H1 (cell line): Measurements from ENCODE around the gene CCDC200. TPM values are rescaled to one million over a fixed set of nuclear protein-coding genes. Genes with fewer than 3 reads are reported as not detected.

ENCODE experiments used
- CTCF ChIA-PET: fragments of 300-600 bp; sonication (Branson Sonifier 250); formaldehyde crosslinking; loops from one replicate; lab custom pipeline; 2021; ENCODE audit not compliant: partially characterized antibody; lab: Charles Lee
- POLR2A ChIA-PET: fragments of 300-600 bp; sonication (Branson Sonifier 250); formaldehyde crosslinking; loops from one replicate; lab custom pipeline; 2021; ENCODE audit warnings: inconsistent platforms; ENCODE audit not compliant: partially characterized antibody; lab: Charles Lee
- DNase-seq, 2 experiments: peaks; one replicate each; pipeline versions ENCODE4 v3.0.0 to v3.0.0-alpha.2; 2010 to 2022; ENCODE audit warnings: low spot score in 2 of 2, low read depth in 1 of 2, mixed read lengths in 1 of 2
- FAIRE-seq: peaks from 2 replicates; lab custom pipeline; 2011; peaks lifted over from hg19 to GRCh38; lab: Jason Lieb, UNC
- H2AFZ ChIP-seq: 2 replicates; pipeline ENCODE4 v1.8.1; 2012; ENCODE audit warnings: low read length, inconsistent platforms
- H2AK5ac ChIP-seq: 2 replicates; pipeline ENCODE4 v1.6.1; 2013; ENCODE audit warnings: low read depth, low read length
- H2BK120ac ChIP-seq: replicated peaks from 2 replicates; pipeline ENCODE3; 2013; ENCODE audit warnings: low read depth, low read length, inconsistent platforms
- H2BK12ac ChIP-seq: 2 replicates; pipeline ENCODE4 v1.6.1; 2013; ENCODE audit warnings: low read depth, low read length
- H2BK15ac ChIP-seq: 2 replicates; pipeline ENCODE4 v1.6.1; 2013; ENCODE audit warnings: low read length
- H2BK20ac ChIP-seq: 2 replicates; pipeline ENCODE4 v1.6.1; 2013; ENCODE audit warnings: low read length
- H2BK5ac ChIP-seq: 2 replicates; pipeline ENCODE4 v1.6.1; 2013; ENCODE audit warnings: low read depth, low read length
- H3K14ac ChIP-seq: 2 replicates; pipeline ENCODE4 v1.6.1; 2013; ENCODE audit warnings: inconsistent platforms; ENCODE audit not compliant: insufficient read length
- H3K18ac ChIP-seq: 2 replicates; pipeline ENCODE4 v1.6.1; 2013; ENCODE audit warnings: low read length; ENCODE audit errors: extremely low read depth
- H3K23ac ChIP-seq: 2 replicates; pipeline ENCODE4 v1.6.1; 2013; ENCODE audit warnings: inconsistent platforms; ENCODE audit not compliant: insufficient read length
- H3K23me2 ChIP-seq: 2 replicates; pipeline ENCODE4 v1.6.1; 2013; ENCODE audit warnings: low read depth, low read length
- H3K27ac ChIP-seq: 2 replicates; pipeline ENCODE4 v1.6.1; 2011; ENCODE audit warnings: low read depth, low read length, inconsistent platforms
- H3K27me3 ChIP-seq, 4 experiments: replicated peaks in 1 of 4; 1 replicate in 1 of 4; 2 replicates in 3 of 4; pipeline versions ENCODE4 v1.6.1 to v1.8.1; 2011 to 2013; ENCODE audit warnings: low read length in 3 of 4, mild to moderate bottlenecking in 3 of 4, inconsistent platforms in 2 of 4, mixed read lengths in 2 of 4, moderate library complexity in 1 of 4; ENCODE audit not compliant: control insufficient read depth in 3 of 4, insufficient read depth in 3 of 4; ENCODE audit errors: extremely low read depth in 1 of 4
- H3K36me3 ChIP-seq, 4 experiments: 2 replicates each; pipeline versions ENCODE4 v1.6.1 to v1.8.1; 2011 to 2013; ENCODE audit warnings: mild to moderate bottlenecking in 4 of 4, low read length in 3 of 4, moderate library complexity in 2 of 4, control low read depth in 1 of 4, inconsistent platforms in 1 of 4; ENCODE audit not compliant: insufficient read depth in 4 of 4, control insufficient read depth in 2 of 4
- H3K4ac ChIP-seq: replicated peaks from 2 replicates; pipeline ENCODE3; 2013; ENCODE audit warnings: low read length, low read depth, mixed read lengths, inconsistent platforms; ENCODE audit not compliant: insufficient read length
- H3K4me1 ChIP-seq, 4 experiments: replicated peaks in 1 of 4; 1 replicate in 1 of 4; 2 replicates in 3 of 4; pipeline versions ENCODE4 v1.6.1 to v1.8.1; 2011 to 2013; ENCODE audit warnings: low read length in 3 of 4, inconsistent platforms in 2 of 4, mixed read lengths in 1 of 4; ENCODE audit not compliant: insufficient read depth in 4 of 4, control insufficient read depth in 3 of 4
- H3K4me2 ChIP-seq, 2 experiments: 2 replicates each; pipeline versions ENCODE4 v1.6.1 to v1.8.1; 2011 to 2013; ENCODE audit warnings: low read depth in 2 of 2, low read length in 2 of 2, control low read depth in 1 of 2, inconsistent platforms in 1 of 2, mild to moderate bottlenecking in 1 of 2; ENCODE audit not compliant: insufficient read depth in 1 of 2
- H3K4me3 ChIP-seq, 4 experiments: fragments of 200-600, 300-600 bp in 1 of 4; sonication (generic), shearing (Covaris generic), sonication (Bioruptor Twin) in 1 of 4; 2 replicates each; pipeline versions ENCODE4 v1.5.1 to v1.8.1; 2011 to 2016; ENCODE audit warnings: low read length in 4 of 4, low read depth in 3 of 4, control low read depth in 2 of 4, inconsistent platforms in 2 of 4, mild to moderate bottlenecking in 2 of 4, mixed read lengths in 1 of 4, moderate library complexity in 1 of 4; ENCODE audit not compliant: insufficient read depth in 2 of 4; ENCODE audit errors: extremely low read depth in 1 of 4
- H3K56ac ChIP-seq: replicated peaks from 2 replicates; pipeline ENCODE3; 2013; ENCODE audit warnings: low read depth, mild to moderate bottlenecking, mixed read lengths, low read length, inconsistent platforms; ENCODE audit not compliant: insufficient read length
- H3K79me1 ChIP-seq: 2 replicates; pipeline ENCODE4 v1.6.1; 2013; ENCODE audit warnings: low read depth, low read length, control low read depth
- H3K79me2 ChIP-seq, 2 experiments: 2 replicates each; pipeline versions ENCODE4 v1.6.1 to v1.8.1; 2012 to 2013; ENCODE audit warnings: low read length in 2 of 2, mild to moderate bottlenecking in 2 of 2, inconsistent platforms in 1 of 2; ENCODE audit not compliant: insufficient read depth in 2 of 2, control insufficient read depth in 1 of 2
- H3K9ac ChIP-seq, 4 experiments: replicated peaks in 1 of 4; 1 replicate in 1 of 4; 2 replicates in 3 of 4; pipeline versions ENCODE4 v1.6.1 to v1.8.1; 2011 to 2013; ENCODE audit warnings: low read depth in 3 of 4, low read length in 3 of 4, control low read depth in 2 of 4, mild to moderate bottlenecking in 2 of 4, moderate library complexity in 2 of 4, inconsistent platforms in 1 of 4; ENCODE audit errors: extremely low read depth in 1 of 4
- H3K9me3 ChIP-seq, 2 experiments: 2 replicates each; pipeline versions ENCODE4 v1.6.1 to v1.8.1; 2012 to 2013; ENCODE audit warnings: mild to moderate bottlenecking in 2 of 2, moderate library complexity in 2 of 2, control low read depth in 1 of 2, inconsistent platforms in 1 of 2, low read depth in 1 of 2, low read length in 1 of 2, mixed read lengths in 1 of 2; ENCODE audit not compliant: insufficient read depth in 2 of 2
- H4K20me1 ChIP-seq, 2 experiments: replicated peaks in 1 of 2; 2 replicates each; pipeline versions ENCODE3 to v1.8.1; 2011 to 2013; ENCODE audit warnings: inconsistent platforms in 2 of 2, low read length in 2 of 2, mild to moderate bottlenecking in 1 of 2; ENCODE audit not compliant: insufficient read depth in 2 of 2, control insufficient read depth in 1 of 2
- H4K5ac ChIP-seq: 2 replicates; pipeline ENCODE4 v1.6.1; 2013; ENCODE audit warnings: low read length, low read depth, mixed read lengths, inconsistent platforms; ENCODE audit not compliant: insufficient read length
- H4K8ac ChIP-seq: 2 replicates; pipeline ENCODE4 v1.8.0; 2013; ENCODE audit warnings: mild to moderate bottlenecking, moderate library complexity, low read length, inconsistent platforms; ENCODE audit not compliant: insufficient read depth; ENCODE audit errors: extremely low read depth
- H4K91ac ChIP-seq: replicated peaks from 2 replicates; pipeline ENCODE3; 2013; ENCODE audit warnings: low read length, mixed read lengths, inconsistent platforms; ENCODE audit not compliant: insufficient read length
- BACH1 ChIP-seq: IDR thresholded peaks from 2 replicates; pipeline ENCODE4 v1.6.1; 2012; ENCODE audit warnings: low read length, improper control_type of control experiment
- BCL11A ChIP-seq, 2 experiments: IDR thresholded peaks; one replicate each; pipeline ENCODE4 v1.6.1; 2011; ENCODE audit warnings: low read depth in 2 of 2, low read length in 2 of 2, mild to moderate bottlenecking in 2 of 2
- CTBP2 ChIP-seq: IDR thresholded peaks from 2 replicates; pipeline ENCODE4 v1.7.0; 2011; ENCODE audit warnings: borderline replicate concordance, mild to moderate bottlenecking, moderate library complexity, mixed read lengths, low read length; ENCODE audit not compliant: insufficient read depth, insufficient read length
- FOSL1 ChIP-seq: IDR thresholded peaks from 2 replicates; pipeline ENCODE4 v1.6.1; 2011; ENCODE audit warnings: mild to moderate bottlenecking, low read depth, low read length, moderate library complexity; ENCODE audit not compliant: insufficient read depth
- POU5F1 ChIP-seq: IDR thresholded peaks from 2 replicates; pipeline ENCODE4 v1.6.1; 2011; ENCODE audit warnings: low read depth, mild to moderate bottlenecking, low read length, moderate library complexity
- SRF ChIP-seq: IDR thresholded peaks from 2 replicates; pipeline ENCODE4 v1.6.1; 2011; ENCODE audit warnings: mild to moderate bottlenecking, low read depth, low read length, moderate library complexity
- TAF7 ChIP-seq: optimal IDR thresholded peaks from 2 replicates; pipeline ENCODE3; 2011; ENCODE audit warnings: low read depth, mild to moderate bottlenecking, inconsistent platforms, low read length, moderate library complexity, borderline replicate concordance
- WGBS, 2 experiments: shearing (Covaris generic) in 1 of 2; methylation state at CpG; one replicate each; pipeline versions ENCODE4 v1.1.6 to v1.1.7; 2013 to 2015; ENCODE audit warnings: low lambda C conversion rate in 2 of 2, mixed read lengths in 2 of 2, inconsistent platforms in 1 of 2, low coverage in 1 of 2, missing lambda C conversion rate in 1 of 2; ENCODE audit not compliant: insufficient replicate concordance in 2 of 2, insufficient coverage in 1 of 2, insufficient read length in 1 of 2; ENCODE audit errors: extremely low coverage in 1 of 2, missing lambda C conversion rate in 1 of 2; 5-methylcytosine and 5-hydroxymethylcytosine counted together
- polyA plus RNA-seq, 7 experiments: library from polyadenylated mRNA; depleted of rRNA in 3 of 7; stranded (reverse) in 5 of 7; unstranded in 2 of 7; fragments of >200 nt in 5 of 7; fragments of 200-250 nt in 2 of 7; gene quantifications; 1 replicate in 5 of 7; 2 replicates in 1 of 7; 4 replicates in 1 of 7; pipeline versions ENCODE4 v1.2.1 to v1.2.3, GENCODE V29; 2011 to 2013; ENCODE audit warnings: missing spikeins in 2 of 7, mixed read lengths in 2 of 7
- total RNA-seq: library from RNA; stranded (reverse); fragmentation: NEBNext Ultra II Directional; extraction: Animal tissue kit (Norgen Biotek cat#: 25700); gene quantifications from 2 replicates; pipeline ENCODE4 v1.2.1, GENCODE V29; 2021

Gene CCDC200
- total and polyA plus RNA-seq, 2 of the 8 experiments (the other 6 are each of a cell fraction or from before 2014, with no cell fraction given) = 0.11 TPM; not detected in 1

DNA sequence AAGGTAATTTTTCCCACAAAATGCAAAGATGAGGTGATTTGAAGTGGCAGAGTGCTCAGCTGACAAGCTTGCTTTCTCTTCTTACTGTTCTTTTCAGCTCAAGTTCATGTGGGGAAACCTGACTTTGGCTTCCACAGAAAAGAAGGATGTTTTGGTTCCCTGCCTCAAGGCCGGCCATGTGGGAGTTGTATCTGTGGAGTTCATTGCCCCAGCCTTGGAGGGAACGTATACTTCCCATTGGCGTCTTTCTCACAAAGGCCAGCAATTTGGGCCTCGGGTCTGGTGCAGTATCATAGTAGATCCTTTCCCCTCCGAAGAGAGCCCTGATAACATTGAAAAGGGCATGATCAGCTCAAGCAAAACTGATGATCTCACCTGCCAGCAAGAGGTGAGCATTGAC, 35.2 kb downstream of the CCDC200 start:
- no peak overlapping the region for H3K4me2 ChIP-seq
- H4K5ac ChIP-seq = no peak overlapping the region
- POLR2A ChIA-PET = interaction anchor here (0.6 to 1.3 kb wide), 2 partner anchors 9 to 19 kb away, joined by 3 read pairs; no protein-coding TSS in a partner anchor
- no peaks in the 10 kb centered on the region for H3K79me2 ChIP-seq
- no peak overlapping the region for H3K4me3 ChIP-seq
- CTCF ChIA-PET = interaction anchor here (0.7 to 1.1 kb wide), 2 partner anchors 19 to 24 kb away, joined by 3 read pairs; partner anchors contain the start of gene TMEM106A
- H2BK15ac ChIP-seq = no peak overlapping the region
- no peak overlapping the region for H2BK120ac ChIP-seq
- H3K14ac ChIP-seq = no peak overlapping the region
- H3K27ac ChIP-seq = no peak overlapping the region
- no peak overlapping the region for H3K9ac ChIP-seq
- H2BK5ac ChIP-seq = no peak overlapping the region
- no peak overlapping the region for H3K18ac ChIP-seq
- H3K23me2 ChIP-seq = no peaks in the 10 kb centered on the region
- H4K20me1 ChIP-seq = peaks cover 0 to 2% of the 10 kb centered on the region in 2 experiments
- H3K27me3 ChIP-seq = no peaks in the 10 kb centered on the region
- H2AK5ac ChIP-seq = no peak overlapping the region
- no peak overlapping the region for H2BK12ac ChIP-seq
- H3K36me3 ChIP-seq = peaks cover 30 to 65% (median 53%) of the 10 kb centered on the region in 4 experiments
- H3K56ac ChIP-seq = no peak overlapping the region
- no peak overlapping the region for H2BK20ac ChIP-seq
- no peak overlapping the region for H2AFZ ChIP-seq
- H3K4me1 ChIP-seq = no peaks in the 10 kb centered on the region
- H4K91ac ChIP-seq = no peak overlapping the region
- 96% methylated on average over 5 of the region's 5 CpGs; no CpG with 5 or more reads in 1 of the 2 experiments for WGBS, 2 experiments
- H4K8ac ChIP-seq = no peak overlapping the region
- no peaks in the 10 kb centered on the region for H3K9me3 ChIP-seq
- no peaks in the 10 kb centered on the region for H3K79me1 ChIP-seq
- H3K4ac ChIP-seq = no peak overlapping the region
- TF ChIP-seq BCL11A (IDR thresholded peaks at IDR 0.05; ENCODE audit: low read depth in 2 of 2, low read length in 2 of 2) (no peak), TAF7 (no peak), BACH1 (no peak), POU5F1 (no peak), CTBP2 (no peak), FOSL1 (no peak), SRF (no peak)
- TF ChIP-seq, all 59 proteins: peak for 0
- FAIRE-seq (no peak), DNase-seq (no peak)
- no peak overlapping the region for H3K23ac ChIP-seq
